PFSK-1 (cell line): ENCODE data around the gene DOCK4.

Experiments
- POLR2AphosphoS5 ChIP-seq: IDR thresholded peaks from 2 replicates; pipeline ENCODE4 v1.6.1; 2012; ENCODE audit warnings: low read depth, mild to moderate bottlenecking, control low read depth, low read length, moderate library complexity
- SIN3A ChIP-seq: IDR thresholded peaks from 2 replicates; pipeline ENCODE4 v1.6.1; 2012; ENCODE audit warnings: mild to moderate bottlenecking, low read length, moderate library complexity, borderline replicate concordance; ENCODE audit not compliant: insufficient read depth
- TAF1 ChIP-seq: IDR thresholded peaks from 2 replicates; pipeline ENCODE4 v1.6.1; 2012; ENCODE audit warnings: low read length, control low read depth, borderline replicate concordance; ENCODE audit not compliant: insufficient read depth
- TF ChIP-seq, protein P1 (sequence below), 2 experiments: IDR thresholded peaks; 2 replicates each; pipeline versions ENCODE4 v1.6.1 to v1.8.0; 2011 to 2012; ENCODE audit warnings: low read depth in 2 of 2, low read length in 2 of 2, control low read depth in 1 of 2, inconsistent platforms in 1 of 2, mild to moderate bottlenecking in 1 of 2, moderate library complexity in 1 of 2; ENCODE audit not compliant: insufficient read depth in 1 of 2

DNA sequence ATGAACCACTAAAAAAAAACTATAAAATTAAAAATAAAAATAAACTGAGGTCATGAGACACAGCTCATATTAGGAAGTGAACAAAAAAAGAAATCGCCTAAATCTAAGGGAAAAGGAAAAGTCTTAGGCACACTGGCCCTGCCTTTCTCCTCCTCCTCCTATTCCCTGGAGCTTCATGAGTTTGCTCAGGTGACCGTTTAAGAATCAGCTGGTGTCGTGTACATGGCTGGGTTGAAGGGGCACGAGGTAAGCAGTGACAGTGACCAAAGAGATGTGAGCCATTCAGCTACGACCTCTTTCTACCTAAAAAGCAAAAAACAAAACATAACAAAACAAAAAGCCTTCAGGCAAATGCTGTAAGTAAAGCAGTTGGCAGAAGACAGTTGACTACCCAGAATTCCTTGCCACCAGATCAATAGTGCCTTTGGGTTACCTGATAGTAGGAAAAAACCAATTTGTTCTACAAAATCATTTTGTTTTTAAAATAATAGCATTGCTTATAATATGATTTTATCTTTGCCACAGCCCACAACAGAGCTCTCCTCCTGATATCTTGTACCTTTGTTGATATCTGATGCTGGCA lies 135.4 kb downstream of the DOCK4 start:
- TF ChIP-seq POLR2AphosphoS5 (no peak), TAF1 (no peak), SIN3A (no peak)
- TF ChIP-seq, protein P1, sequence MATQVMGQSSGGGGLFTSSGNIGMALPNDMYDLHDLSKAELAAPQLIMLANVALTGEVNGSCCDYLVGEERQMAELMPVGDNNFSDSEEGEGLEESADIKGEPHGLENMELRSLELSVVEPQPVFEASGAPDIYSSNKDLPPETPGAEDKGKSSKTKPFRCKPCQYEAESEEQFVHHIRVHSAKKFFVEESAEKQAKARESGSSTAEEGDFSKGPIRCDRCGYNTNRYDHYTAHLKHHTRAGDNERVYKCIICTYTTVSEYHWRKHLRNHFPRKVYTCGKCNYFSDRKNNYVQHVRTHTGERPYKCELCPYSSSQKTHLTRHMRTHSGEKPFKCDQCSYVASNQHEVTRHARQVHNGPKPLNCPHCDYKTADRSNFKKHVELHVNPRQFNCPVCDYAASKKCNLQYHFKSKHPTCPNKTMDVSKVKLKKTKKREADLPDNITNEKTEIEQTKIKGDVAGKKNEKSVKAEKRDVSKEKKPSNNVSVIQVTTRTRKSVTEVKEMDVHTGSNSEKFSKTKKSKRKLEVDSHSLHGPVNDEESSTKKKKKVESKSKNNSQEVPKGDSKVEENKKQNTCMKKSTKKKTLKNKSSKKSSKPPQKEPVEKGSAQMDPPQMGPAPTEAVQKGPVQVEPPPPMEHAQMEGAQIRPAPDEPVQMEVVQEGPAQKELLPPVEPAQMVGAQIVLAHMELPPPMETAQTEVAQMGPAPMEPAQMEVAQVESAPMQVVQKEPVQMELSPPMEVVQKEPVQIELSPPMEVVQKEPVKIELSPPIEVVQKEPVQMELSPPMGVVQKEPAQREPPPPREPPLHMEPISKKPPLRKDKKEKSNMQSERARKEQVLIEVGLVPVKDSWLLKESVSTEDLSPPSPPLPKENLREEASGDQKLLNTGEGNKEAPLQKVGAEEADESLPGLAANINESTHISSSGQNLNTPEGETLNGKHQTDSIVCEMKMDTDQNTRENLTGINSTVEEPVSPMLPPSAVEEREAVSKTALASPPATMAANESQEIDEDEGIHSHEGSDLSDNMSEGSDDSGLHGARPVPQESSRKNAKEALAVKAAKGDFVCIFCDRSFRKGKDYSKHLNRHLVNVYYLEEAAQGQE (IDR thresholded peaks at IDR 0.05; ENCODE audit: insufficient read depth in 1 of 2, low read depth in 2 of 2, low read length in 2 of 2): no peak
